Stimulated activated naive CD8-positive, alpha-beta T cell treated with anti-CD3 and anti-CD28 coated beads, Interleukin-15, Interleukin-2, amounts not matched to agents 100 ng/mL and 50 ng/mL, for 24 hours (primary cell): ENCODE data around the gene SHROOM2.
A peak's percentile ranks its signal among the peaks of the same experiment; 100 is the strongest.

Source experiments
- H3K27ac Mint-ChIP-seq: one replicate; pipeline ENCODE4 v1.8.0; 2021; ENCODE audit warnings: mild to moderate bottlenecking, mixed read lengths
- H3K27me3 Mint-ChIP-seq: one replicate; pipeline ENCODE4 v1.8.0; 2021; ENCODE audit warnings: mixed read lengths
- H3K36me3 Mint-ChIP-seq: one replicate; pipeline ENCODE4 v1.8.0; 2021; ENCODE audit warnings: low read depth, mixed read lengths
- H3K4me1 Mint-ChIP-seq: one replicate; pipeline ENCODE4 v1.8.0; 2021; ENCODE audit warnings: low read depth, mixed read lengths
- H3K4me3 Mint-ChIP-seq: one replicate; pipeline ENCODE4 v1.8.0; 2021; ENCODE audit warnings: mild to moderate bottlenecking, mixed read lengths
- H3K9me3 Mint-ChIP-seq: one replicate; pipeline ENCODE4 v1.8.0; 2021; ENCODE audit warnings: mixed read lengths

The SHROOM2 gene

GRCh38 chrX:9785944-9786797, at the start of gene SHROOM2:
Gene SHROOM2, plus strand, starts transcription at chrX:9786429. Its CDS starts 117 bp downstream, at chrX:9786546.
- H3K4me1 Mint-ChIP-seq: no peaks in the 10 kb centered on the region
- no peaks in the 10 kb centered on the region for H3K9me3 Mint-ChIP-seq
- no peak within 1 kb of the TSS for H3K27ac Mint-ChIP-seq
- H3K27me3 Mint-ChIP-seq: peaks cover 47% of the 10 kb centered on the region
- H3K4me3 Mint-ChIP-seq: peak within 1 kb of the TSS; percentile 45
- H3K36me3 Mint-ChIP-seq: no peaks in the 10 kb centered on the region

- Mint-ChIP-seq H3K9me3 (no peaks in the 10 kb centered on the region), H3K36me3 (no peaks in the 10 kb centered on the region), H3K4me1 (no peaks in the 10 kb centered on the region), H3K27me3 (no peaks in the 10 kb centered on the region), H3K27ac (no peak overlapping the region), H3K4me3 (no peak overlapping the region)
These were observed 48.9 kb upstream of the SHROOM2 start for GRCh38 chrX:9737363-9737762.

GRCh38 chrX:9738151-9738550, 48.1 kb upstream of the SHROOM2 start:
- Mint-ChIP-seq H3K27ac (no peak overlapping the region), H3K4me3 (no peak overlapping the region), H3K9me3 (no peaks in the 10 kb centered on the region), H3K27me3 (no peaks in the 10 kb centered on the region), H3K4me1 (no peaks in the 10 kb centered on the region), H3K36me3 (no peaks in the 10 kb centered on the region)

- Mint-ChIP-seq H3K4me3 (no peak overlapping the region), H3K27ac (no peak overlapping the region), H3K27me3 (no peaks in the 10 kb centered on the region), H3K4me1 (no peaks in the 10 kb centered on the region), H3K9me3 (no peaks in the 10 kb centered on the region), H3K36me3 (no peaks in the 10 kb centered on the region)
These were observed 47.1 kb upstream of the SHROOM2 start for GRCh38 chrX:9739130-9739529.

GRCh38 chrX:9745417-9746115, 40.7 kb upstream of the SHROOM2 start:
- Mint-ChIP-seq H3K4me1 (peaks cover 17% of the 10 kb centered on the region), H3K27ac (peak overlapping the region; percentile 58), H3K27me3 (peaks cover 3% of the 10 kb centered on the region), H3K36me3 (peaks cover 6% of the 10 kb centered on the region), H3K9me3 (peaks cover 6% of the 10 kb centered on the region), H3K4me3 (peak overlapping the region; percentile 4)

- H3K27me3 Mint-ChIP-seq: peaks cover 3% of the 10 kb centered on the region
- no peak overlapping the region for H3K27ac Mint-ChIP-seq
- H3K4me3 Mint-ChIP-seq: no peak overlapping the region
- H3K36me3 Mint-ChIP-seq: peaks cover 6% of the 10 kb centered on the region
- H3K9me3 Mint-ChIP-seq: peaks cover 6% of the 10 kb centered on the region
- peaks cover 17% of the 10 kb centered on the region for H3K4me1 Mint-ChIP-seq
These were observed 39.9 kb upstream of the SHROOM2 start for GRCh38 chrX:9746148-9746888.

GRCh38 chrX:9747644-9748043, 38.6 kb upstream of the SHROOM2 start:
- Mint-ChIP-seq H3K27me3 (peaks cover 3% of the 10 kb centered on the region), H3K9me3 (peaks cover 6% of the 10 kb centered on the region), H3K4me1 (peaks cover 17% of the 10 kb centered on the region), H3K36me3 (peaks cover 6% of the 10 kb centered on the region), H3K4me3 (no peak overlapping the region), H3K27ac (no peak overlapping the region)

- peaks cover 6% of the 10 kb centered on the region for H3K9me3 Mint-ChIP-seq
- no peak overlapping the region for H3K27ac Mint-ChIP-seq
- H3K36me3 Mint-ChIP-seq: peaks cover 6% of the 10 kb centered on the region
- H3K4me3 Mint-ChIP-seq: no peak overlapping the region
- peaks cover 17% of the 10 kb centered on the region for H3K4me1 Mint-ChIP-seq
- H3K27me3 Mint-ChIP-seq: peaks cover 3% of the 10 kb centered on the region
These were observed 37.0 kb upstream of the SHROOM2 start for GRCh38 chrX:9749146-9749692.

GRCh38 chrX:9757366-9757765, 28.9 kb upstream of the SHROOM2 start:
- Mint-ChIP-seq H3K4me1 (no peaks in the 10 kb centered on the region), H3K4me3 (no peak overlapping the region), H3K36me3 (no peaks in the 10 kb centered on the region), H3K27ac (no peak overlapping the region), H3K9me3 (no peaks in the 10 kb centered on the region), H3K27me3 (no peaks in the 10 kb centered on the region)

- Mint-ChIP-seq H3K4me1 (no peaks in the 10 kb centered on the region), H3K27me3 (no peaks in the 10 kb centered on the region), H3K4me3 (no peak overlapping the region), H3K9me3 (no peaks in the 10 kb centered on the region), H3K36me3 (no peaks in the 10 kb centered on the region), H3K27ac (no peak overlapping the region)
These were observed 28.1 kb upstream of the SHROOM2 start for GRCh38 chrX:9758021-9758638.

- Mint-ChIP-seq H3K27me3 (peaks cover 4% of the 10 kb centered on the region), H3K4me1 (no peaks in the 10 kb centered on the region), H3K36me3 (no peaks in the 10 kb centered on the region), H3K4me3 (no peak overlapping the region), H3K9me3 (no peaks in the 10 kb centered on the region), H3K27ac (no peak overlapping the region)
These were observed 26.9 kb upstream of the SHROOM2 start for GRCh38 chrX:9759337-9759736.

GRCh38 chrX:9765072-9765736, 21.0 kb upstream of the SHROOM2 start:
- Mint-ChIP-seq H3K4me1 (no peaks in the 10 kb centered on the region), H3K9me3 (no peaks in the 10 kb centered on the region), H3K36me3 (no peaks in the 10 kb centered on the region), H3K27me3 (peaks cover 11% of the 10 kb centered on the region), H3K27ac (no peak overlapping the region), H3K4me3 (no peak overlapping the region)

GRCh38 chrX:9765737-9766097, 20.5 kb upstream of the SHROOM2 start, which contains the start of gene GPR143:
Gene GPR143, minus strand, starts transcription at chrX:9765847. Its CDS starts 30 bp downstream, at chrX:9765817.
- H3K9me3 Mint-ChIP-seq: no peaks in the 10 kb centered on the region
- peaks cover 11% of the 10 kb centered on the region for H3K27me3 Mint-ChIP-seq
- no peak within 1 kb of the TSS for H3K4me3 Mint-ChIP-seq
- no peaks in the 10 kb centered on the region for H3K36me3 Mint-ChIP-seq
- H3K4me1 Mint-ChIP-seq: no peaks in the 10 kb centered on the region
- no peak within 1 kb of the TSS for H3K27ac Mint-ChIP-seq

GRCh38 chrX:9767375-9767774, 18.9 kb upstream of the SHROOM2 start:
- Mint-ChIP-seq H3K36me3 (no peaks in the 10 kb centered on the region), H3K27ac (no peak overlapping the region), H3K4me3 (no peak overlapping the region), H3K27me3 (peaks cover 11% of the 10 kb centered on the region), H3K9me3 (no peaks in the 10 kb centered on the region), H3K4me1 (no peaks in the 10 kb centered on the region)
